GM12891 (cell line): ENCODE measurements around the gene PPP6R3.

Experiments
- POLR2A ChIP-seq: IDR thresholded peaks from 2 replicates; pipeline ENCODE4 v1.6.1; 2011; ENCODE audit warnings: low read depth, low read length, control low read depth
- POLR2AphosphoS5 ChIP-seq: IDR thresholded peaks from 2 replicates; pipeline ENCODE4 v1.6.1; 2011; ENCODE audit warnings: low read depth, low read length, control low read depth
- SPI1 ChIP-seq: IDR thresholded peaks from 2 replicates; pipeline ENCODE4 v1.6.1; 2011; ENCODE audit warnings: low read depth, low read length, control low read depth
- TAF1 ChIP-seq: IDR thresholded peaks from 2 replicates; pipeline ENCODE4 v1.6.1; 2011; ENCODE audit warnings: low read depth, low read length, control low read depth

DNA sequence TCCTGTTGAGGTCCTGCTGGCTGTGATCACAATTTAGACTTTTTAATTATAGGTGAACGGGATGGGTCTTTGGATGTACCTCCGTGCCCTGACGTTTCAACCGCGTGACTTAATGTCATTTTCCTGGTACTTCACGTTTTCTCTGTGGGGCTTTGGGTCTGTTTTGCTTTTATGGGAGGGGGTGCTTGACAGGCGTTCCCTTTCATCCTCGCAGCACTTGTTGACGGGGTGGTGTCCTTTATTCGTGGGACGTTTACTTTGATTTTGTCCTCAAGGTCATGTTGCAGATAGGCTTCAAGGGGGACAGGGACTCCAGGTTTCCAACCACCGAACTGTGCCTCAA is 994 bp downstream of the PPP6R3 start:
- no peak for TF ChIP-seq POLR2A
- no peak for TF ChIP-seq TAF1
- TF ChIP-seq POLR2AphosphoS5, result no peak
- TF ChIP-seq SPI1, result no peak
